GM15510 (cell line): ENCODE results near the gene KRT2.

ENCODE experiments used
- POLR2A ChIP-seq: IDR thresholded peaks from 3 replicates; pipeline ENCODE4 v1.6.1; 2011; ENCODE audit warnings: borderline replicate concordance; ENCODE audit not compliant: insufficient read length; ENCODE audit errors: extremely low read depth

Gene KRT2

DNA sequence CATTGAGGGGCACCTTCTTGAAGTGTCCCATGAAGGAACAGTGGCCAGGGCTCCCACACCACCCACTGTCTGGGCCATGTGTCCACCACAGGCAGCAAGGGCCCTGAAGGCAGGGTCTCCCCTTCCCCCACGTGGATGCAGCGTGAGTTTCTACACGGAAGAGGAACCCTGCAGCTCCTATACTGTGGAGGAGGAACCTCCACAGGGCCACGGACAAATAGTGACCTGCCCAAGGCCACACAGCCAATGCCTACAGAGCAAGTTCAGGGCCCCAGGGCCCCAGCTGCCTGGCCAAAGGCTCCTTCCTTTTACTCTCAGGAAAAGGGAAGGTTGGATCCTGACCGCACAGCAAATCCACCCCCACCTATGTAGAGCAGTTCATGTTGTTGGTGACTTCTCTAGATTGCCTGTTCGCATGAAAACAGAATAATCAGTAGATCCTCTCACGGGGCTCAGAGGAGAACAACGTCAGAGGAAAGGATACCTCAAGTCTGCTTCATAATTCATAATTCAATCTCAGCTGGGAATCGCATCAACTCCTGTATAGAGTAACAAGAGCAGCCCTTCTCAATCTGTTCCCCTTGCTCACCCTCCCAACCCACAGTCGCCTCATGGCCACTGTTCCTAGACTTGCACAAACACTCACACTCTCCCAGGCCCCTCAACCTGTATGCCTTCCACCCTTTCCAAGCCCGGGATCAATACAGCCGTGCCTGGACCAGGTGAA, 22.6 kb downstream of the KRT2 start:
- TF ChIP-seq POLR2A: no peak

- no peak for TF ChIP-seq POLR2A
These were observed 23.2 kb downstream of the KRT2 start for GRCh38 chr12:52628841-52629240.

DNA sequence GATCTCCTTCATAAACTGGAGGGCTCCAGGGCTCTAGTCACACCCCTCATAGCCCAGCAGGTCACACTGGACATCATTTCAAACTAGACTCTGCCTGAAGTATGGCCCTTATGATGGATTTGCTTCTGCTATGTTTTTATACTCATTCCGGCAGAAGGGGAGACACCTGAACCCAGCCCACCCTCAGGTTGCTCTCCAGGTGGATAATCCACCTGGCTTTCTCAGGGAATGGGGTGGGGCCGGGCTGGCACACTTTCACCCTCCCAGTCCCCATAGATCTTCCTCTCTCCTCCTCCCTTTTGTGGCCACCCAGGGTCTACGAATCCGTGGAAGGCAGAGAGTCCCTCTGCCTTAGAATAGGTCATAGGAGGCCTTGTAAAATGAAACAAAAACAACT, 23.9 kb downstream of the KRT2 start:
- TF ChIP-seq POLR2A: no peak

DNA sequence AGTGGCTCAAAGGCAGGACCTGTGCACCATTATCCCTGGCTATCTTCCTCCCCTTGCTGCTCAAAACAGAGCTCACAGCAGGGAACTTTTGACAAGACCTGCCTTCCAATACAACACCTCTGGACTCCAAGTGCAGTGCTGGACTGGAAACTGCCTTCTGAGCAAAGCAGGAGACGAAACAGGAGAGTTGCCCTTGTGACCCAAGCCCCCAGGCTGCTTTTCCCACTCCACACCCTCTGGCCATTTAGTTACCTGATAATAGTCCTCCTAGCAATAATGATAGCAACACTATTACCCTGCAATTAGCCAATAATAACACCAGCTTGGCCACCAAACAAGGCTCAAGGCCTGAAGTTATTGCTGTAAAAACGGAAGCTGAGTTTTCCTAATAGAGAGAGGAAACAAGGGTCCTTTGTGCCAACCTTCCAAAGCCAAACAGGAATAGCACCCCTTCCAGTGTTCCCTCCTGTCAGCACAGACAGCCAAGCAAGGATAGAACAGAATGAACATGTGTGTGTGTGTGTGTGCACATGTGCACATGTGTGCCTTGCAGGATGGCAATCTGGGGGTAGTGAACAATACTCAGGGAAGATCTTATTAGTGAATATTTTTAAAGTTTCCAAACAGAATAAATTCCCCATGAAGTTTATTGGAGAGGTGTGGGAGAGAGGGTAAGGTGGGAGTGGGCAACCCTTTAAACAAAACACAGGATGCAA, 24.5 kb downstream of the KRT2 start:
- TF ChIP-seq POLR2A: no peak

- no peak for TF ChIP-seq POLR2A
These were observed 29.7 kb downstream of the KRT2 start for GRCh38 chr12:52622349-52622748.

DNA sequence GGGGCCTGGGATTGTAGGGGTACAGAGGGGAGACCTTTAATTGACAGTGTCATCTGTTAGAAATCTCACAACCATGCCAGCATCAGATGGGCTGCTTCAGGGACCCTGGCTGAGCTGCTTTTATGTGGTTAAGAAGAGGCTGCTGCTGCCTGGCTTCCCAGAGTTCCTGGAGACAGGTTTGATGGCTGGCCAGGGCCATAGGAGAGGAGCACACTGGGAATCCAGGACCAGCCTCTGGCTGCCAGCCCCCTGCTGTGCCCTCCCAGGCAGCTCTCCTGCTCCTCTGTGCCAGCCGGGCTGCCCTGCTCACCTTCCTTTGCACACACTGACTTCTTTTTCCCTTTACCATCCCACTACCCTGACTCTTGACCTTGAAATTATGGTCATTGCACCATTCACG, 33.1 kb downstream of the KRT2 start:
- no peak for TF ChIP-seq POLR2A

DNA sequence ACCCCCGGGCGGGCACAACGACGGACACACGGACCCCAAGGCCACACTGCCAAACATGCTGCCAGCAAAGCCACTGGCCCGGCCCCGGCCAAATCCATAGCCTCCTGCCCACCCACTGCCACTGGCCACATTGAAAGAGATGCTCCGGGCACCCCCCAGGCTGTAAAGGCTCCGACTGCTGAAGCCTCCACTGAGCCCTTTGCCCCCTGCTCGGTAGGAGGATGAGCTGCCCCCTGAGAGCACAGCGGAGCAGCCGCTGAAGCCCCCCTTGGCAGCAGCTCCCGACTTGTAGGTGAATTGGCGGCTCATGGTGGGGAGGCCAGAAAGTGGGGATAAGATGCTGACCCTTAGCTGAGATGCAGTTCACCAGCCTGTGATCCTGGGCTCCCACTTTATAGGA, 33.8 kb downstream of the KRT2 start, which contains the start of gene KRT73:
Gene KRT73, minus strand, starts transcription at position 344 of the 400 bp plus-strand sequence. Its CDS starts 35 bp downstream, at position 309.
- TF ChIP-seq POLR2A: no peak

GRCh38 chr12:52617403-52617785, 34.6 kb downstream of the KRT2 start:
- TF ChIP-seq POLR2A: no peak

DNA sequence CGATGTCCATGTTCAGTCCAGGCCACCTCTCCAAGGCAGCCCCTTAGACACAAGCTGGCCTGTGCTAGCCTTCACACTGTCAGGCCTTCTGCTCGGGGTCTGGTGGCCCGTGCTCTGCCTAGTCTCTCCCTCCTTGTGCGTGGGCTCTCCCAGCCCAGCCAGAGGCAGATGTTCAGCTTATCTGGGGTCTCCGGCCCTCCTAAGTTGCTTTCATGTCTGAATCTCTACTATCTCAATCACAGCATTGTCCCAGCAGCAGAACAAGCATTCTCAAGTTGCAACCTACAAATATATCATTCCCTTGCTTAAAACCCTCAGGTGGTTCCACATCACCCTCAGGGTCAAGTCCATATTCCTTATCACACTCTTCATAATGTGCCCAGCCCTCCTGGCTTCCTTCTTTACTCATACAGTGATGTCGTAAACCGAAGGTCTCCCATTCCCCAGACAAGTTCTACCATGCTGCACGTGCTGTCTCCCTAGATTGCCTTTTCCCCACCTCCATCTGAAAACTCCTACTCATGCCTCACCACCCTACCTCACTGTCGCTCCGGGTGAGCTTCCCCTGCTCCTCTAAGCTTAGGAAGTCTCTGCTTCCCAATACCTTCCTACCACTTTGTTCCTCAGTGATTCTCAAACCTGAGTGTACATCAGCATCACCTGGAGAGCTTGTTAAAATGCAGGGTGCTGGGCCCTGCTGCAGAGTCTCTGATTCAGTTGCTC, 35.2 kb downstream of the KRT2 start:
- TF ChIP-seq POLR2A: no peak

- TF ChIP-seq POLR2A: no peak
These were observed 36.1 kb downstream of the KRT2 start for GRCh38 chr12:52615912-52616311.

DNA sequence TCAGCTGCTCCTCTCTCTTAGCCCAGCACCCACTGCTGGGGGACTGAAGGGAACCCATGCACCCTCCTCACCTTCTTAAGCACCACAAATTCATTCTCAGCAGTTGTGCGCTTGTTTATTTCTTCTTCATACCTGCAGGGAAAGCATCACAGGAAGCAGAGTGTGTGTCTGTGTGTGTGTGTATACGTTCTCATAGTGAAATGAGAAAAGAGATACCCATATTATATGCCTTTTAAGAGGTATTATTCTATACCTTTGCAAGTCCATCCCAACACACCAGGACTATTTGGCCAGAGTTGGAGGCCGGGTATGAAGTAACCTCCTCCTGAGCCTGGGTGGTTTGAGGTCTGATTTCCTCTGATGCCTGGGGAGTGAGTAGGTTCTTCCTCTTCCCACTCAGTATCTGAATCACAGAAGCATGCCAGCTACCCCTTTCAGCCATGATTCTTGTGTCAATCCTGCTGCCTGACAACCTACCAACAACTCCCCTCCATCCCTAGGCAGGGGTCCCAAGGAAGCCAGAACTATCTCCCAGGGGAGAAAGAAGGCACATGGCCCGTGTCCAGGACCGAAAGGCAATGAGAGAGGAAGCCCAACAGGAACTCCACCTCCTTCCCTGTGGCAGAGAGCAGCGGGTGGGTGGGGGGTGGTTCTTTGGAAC, 36.7 kb downstream of the KRT2 start:
- TF ChIP-seq POLR2A: no peak

GRCh38 chr12:52614381-52615207, 37.4 kb downstream of the KRT2 start:
- TF ChIP-seq POLR2A: no peak

GRCh38 chr12:52613384-52614030, 38.5 kb downstream of the KRT2 start:
- no peak for TF ChIP-seq POLR2A

- TF ChIP-seq POLR2A: no peak
These were observed 39.3 kb downstream of the KRT2 start for GRCh38 chr12:52612431-52613383.
